ENCODE measurements around the gene AFF3.

DNA sequence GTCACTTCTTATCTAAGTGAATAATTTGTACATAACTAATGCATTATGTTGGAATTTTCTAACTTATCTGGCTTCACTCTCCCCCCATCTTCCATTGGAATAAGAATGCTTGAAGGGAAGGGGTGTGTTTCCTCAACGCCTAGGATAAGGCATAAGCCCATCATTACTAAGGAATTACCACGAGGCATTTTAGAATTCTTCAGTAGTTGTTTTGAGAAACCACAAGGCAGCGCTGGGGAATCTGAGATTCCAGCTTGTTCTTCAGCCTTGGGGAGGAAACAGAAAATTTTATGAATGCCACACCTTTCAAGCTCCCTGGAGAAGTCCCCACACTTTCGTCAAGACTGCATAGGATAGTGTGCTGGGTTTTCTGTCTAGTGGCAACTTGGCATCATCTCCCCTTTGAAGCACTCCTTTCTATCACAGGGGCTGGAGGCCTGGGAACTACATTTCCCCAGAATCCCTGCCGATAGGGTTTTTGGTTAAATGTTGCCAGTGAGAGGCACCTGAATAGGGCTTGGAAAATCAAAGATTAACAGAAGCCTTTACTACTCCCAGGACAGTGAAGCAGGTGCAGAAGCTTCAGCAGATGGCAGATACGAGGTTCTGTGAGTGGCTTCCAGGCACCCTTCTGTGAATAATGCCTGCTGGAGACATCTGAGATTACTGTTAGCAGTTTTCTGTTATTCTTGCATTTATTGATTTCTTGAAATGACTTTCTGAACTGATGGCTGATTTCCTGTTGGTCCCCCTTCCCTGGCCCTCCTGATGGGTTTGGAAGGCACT lies 459.9 kb downstream of the AFF3 start:
- TF ChIP-seq, protein P1, sequence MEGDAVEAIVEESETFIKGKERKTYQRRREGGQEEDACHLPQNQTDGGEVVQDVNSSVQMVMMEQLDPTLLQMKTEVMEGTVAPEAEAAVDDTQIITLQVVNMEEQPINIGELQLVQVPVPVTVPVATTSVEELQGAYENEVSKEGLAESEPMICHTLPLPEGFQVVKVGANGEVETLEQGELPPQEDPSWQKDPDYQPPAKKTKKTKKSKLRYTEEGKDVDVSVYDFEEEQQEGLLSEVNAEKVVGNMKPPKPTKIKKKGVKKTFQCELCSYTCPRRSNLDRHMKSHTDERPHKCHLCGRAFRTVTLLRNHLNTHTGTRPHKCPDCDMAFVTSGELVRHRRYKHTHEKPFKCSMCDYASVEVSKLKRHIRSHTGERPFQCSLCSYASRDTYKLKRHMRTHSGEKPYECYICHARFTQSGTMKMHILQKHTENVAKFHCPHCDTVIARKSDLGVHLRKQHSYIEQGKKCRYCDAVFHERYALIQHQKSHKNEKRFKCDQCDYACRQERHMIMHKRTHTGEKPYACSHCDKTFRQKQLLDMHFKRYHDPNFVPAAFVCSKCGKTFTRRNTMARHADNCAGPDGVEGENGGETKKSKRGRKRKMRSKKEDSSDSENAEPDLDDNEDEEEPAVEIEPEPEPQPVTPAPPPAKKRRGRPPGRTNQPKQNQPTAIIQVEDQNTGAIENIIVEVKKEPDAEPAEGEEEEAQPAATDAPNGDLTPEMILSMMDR (IDR thresholded peaks at IDR 0.05; ENCODE audit: poor library complexity), result no peak
- TF ChIP-seq EZH2 (IDR thresholded peaks at IDR 0.05; ENCODE audit: borderline replicate concordance), result no peak

Data from hepatocyte (in vitro differentiated cells).